HG03064 (cell line): ENCODE results near the gene CAMTA1.

Experiments
- ATAC-seq: cut with Tn5 transposase; IDR thresholded peaks from one replicate; pipeline ENCODE4 v1.9.1; 2021; ENCODE audit warnings: low read depth; ENCODE audit not compliant: unreplicated experiment

CAMTA1 gene

DNA sequence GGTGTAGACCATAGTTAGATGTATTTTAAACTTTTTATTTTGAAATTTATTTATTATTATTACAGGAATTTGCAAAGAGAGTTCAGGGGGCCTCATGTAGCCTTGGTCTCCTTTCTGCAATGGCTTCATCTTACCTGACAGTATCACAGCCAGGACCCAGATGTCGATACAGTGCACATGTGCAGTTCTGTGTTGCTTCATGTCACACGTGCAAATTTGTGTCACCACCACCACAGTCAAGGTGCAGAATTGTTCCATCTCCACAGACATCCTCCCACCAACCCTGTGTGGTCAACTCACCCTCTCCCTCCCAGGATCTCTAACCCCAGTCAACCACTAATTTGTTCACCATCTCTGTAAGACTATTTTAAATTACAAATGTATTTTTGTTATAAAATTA is 184.5 kb downstream of the CAMTA1 start:
- no peak for ATAC-seq

DNA sequence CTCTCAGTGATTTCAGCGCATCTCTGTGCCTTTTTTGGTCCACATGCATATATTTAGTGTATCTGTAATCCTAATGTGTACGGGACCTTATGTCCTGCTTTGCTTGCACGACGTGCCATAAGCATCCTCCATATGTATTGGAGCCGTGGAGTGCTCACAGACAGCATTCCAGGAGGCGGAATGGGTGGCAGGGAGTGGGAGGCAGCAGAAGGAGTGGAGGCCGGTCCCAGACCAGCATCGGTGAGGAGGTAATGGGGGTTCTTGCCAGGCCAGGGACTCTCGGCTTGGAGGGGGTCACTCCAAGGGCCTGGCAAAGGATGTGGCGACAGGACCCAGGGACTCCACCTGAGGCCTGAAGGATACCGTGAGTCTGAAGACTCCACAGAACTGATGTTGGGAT is 185.0 kb downstream of the CAMTA1 start:
- ATAC-seq = no peak

DNA sequence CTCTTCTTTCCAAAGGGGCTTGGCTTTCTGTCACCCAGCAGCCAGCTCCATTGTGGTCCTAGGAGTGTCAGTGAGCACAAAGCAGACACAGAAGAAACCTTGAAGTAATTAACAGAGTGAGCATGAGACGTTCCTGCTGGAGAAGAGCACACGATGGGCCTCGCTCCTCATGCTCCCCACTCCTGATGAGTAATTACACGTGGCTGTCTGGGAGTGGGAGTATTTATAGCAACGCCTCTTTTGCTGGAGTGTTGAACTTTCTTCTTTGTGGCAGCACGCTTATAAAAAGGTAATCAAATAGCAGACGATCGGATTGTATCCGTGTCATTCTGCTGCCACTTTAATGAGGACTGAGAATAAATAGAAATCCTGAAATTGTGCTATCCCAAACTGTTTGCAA is 185.8 kb downstream of the CAMTA1 start:
- ATAC-seq = no peak

DNA sequence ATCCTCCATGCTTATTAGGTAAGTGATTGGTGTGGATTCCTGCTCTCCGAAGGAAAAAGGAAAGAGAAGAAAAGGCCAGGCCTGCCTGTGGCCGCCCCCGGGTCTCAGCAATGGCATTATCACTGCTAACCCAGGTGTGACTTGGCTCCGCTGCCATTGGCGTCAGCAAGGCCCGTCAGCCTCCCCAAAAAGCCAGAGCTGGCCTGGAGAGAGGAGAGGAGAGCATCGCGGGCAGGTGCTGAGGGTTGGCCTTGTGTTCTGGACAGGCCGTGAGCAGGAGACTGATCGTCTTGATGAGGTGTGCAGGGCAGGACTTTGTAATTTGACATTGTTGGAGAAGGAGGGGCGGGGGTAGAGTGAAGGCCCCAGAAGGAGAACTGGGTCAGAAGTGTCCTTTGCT is 186.4 kb downstream of the CAMTA1 start:
- ATAC-seq = no peak

DNA sequence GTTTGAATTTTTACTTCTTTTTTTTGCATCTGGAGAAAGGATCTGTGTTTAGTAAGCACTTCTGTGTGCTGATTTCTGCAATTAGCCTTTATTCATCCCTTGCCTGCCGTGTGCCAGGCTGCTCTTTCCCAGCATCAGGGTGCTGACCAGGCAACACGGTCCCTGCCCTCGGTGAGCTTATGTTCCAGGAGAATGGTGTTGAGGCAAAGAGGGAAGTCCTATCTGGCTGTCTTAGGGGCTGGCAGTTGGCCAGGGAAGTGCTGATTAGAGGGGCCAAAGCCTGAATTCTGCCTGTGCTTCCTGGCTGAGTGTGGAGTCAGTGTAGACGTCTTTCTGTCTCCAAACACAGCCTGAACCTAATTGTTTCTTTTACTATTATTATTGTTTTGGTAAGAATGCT is 187.1 kb downstream of the CAMTA1 start:
- no peak for ATAC-seq

DNA sequence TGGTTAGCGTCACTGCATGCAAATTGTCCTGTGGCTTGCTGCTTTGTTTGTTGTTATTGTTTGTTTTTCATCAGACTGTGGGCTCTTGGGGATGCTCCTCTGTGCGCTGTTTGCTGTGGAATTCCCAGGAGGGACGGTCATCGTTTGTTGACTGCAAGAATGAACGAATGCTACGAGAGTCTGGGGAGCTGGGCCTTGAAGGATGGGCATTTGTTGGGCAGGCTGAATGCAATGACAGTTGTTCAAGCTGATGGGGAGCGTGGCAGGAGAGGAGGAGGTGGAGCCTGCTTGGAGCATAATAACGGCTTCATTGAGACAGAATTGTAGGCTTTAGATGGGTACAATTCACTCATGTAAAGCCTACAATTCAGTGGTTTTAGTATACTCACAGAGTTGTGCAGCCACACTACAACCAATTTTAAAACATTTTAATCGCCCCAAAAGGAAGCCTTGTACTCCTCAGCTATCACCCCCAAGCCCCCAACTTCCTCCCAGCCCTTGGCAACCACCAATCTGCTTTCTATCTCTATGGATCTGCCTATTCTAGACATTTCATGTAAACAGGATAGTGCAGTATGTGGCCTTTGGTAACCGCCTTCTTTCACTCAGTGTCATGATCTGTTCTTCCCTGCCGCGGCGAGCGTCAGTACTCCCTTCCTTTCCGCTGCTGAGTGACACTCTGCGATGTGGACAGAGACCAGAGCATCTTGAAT is 190.2 kb downstream of the CAMTA1 start:
- ATAC-seq = no peak

DNA sequence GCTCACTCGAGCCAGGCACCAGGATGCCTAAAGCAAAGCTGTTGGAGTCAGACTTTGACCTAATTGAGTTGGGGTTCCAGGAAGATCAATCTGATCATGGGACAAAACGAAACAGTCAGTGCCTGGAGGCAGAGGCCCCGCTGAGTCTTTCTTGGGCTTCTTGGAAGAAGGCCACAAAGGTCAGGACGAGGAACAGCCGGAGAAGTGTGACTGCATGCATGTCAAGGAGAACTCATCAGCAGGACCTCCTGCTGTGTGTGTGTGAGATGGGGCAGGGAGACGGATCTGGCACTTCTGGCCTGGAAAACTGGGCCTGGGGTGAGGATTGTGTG is 190.8 kb downstream of the CAMTA1 start:
- no peak for ATAC-seq

DNA sequence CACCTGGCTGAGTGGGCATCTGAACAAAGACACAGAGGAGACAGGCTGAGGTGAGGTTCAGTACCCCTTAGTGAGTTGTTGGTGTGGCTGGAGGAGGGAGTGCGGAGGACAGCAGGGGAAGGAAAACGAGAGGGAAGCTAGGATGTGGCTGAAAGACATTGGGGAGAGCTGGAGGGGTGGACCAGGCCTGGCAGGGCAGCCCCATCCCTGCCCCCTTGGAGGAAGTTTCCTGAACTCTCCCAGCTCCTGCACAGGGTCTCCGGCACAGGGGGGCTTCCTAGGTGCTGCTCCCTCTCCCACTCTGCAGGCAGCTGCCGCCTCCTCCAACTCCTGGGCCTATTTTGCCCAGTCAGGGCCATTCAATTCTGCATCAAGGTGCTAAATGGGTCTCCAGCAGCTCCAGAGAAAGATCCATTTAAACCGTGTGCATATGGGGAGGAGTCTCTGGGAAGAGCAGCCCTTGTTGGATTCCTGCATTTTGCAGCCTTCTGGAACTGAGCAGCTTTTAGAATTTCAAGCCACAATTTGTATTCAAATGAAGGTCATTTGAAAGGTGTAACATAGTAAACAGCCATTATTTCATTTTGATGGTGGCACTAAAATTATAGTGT is 193.9 kb downstream of the CAMTA1 start:
- no peak for ATAC-seq

DNA sequence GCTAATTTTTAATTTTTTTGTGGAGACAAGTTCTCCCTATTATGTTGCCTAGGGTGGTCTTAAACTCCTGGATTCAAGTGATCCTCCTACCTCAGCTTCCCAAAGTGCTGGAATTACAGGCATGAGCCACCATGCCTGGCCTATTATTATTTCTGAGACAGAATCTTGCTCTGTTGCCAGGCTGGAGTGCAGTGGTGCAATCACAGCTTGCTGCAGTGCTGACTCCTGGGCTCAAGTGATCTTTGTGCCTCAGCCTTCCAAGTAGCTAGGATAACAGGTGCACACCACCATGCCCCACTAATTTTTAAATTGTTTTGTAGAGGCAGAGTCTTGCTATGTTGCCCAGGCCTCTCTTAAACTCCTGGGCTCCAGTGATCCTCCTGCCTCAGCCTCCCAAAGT is 196.3 kb downstream of the CAMTA1 start:
- no peak for ATAC-seq

DNA sequence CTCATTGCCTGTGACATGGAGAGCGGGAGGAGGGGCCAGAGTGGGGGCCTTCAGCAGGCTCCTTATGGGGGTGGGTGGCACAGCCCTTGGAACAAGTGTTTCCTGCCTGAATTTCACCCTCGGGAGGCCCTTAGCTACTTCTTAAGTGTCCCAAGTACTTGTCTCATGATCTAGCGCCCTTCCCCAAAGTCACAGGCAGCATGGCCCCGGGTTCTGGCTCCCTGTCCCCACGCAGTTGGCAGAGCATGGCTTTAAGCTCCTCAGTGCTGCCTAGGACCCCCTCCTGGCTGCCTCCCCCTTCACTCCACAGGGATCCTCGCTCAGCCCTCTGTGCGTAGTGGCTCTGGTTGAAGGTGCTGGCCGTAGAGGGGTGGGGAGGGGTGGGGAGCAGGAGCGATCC is 197.2 kb downstream of the CAMTA1 start:
- no peak for ATAC-seq

DNA sequence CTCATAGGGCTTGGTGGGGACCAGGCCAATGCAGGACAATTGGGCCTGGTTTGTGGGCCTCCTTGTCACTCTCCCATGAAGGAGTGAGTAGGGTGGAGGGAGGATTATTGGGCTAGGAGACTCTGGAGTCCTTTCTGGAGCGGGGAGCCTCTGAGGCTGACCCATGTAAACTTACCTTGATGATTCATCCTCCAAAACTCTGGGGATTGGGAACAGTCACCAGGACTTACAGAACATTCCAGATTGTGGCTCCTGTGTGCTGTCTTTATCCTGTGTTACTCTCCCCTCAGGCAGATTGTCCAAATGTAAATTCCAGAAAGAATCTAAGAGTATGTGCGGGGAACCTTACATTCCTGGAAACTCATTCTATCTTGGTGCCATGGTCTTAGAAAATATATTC is 197.6 kb downstream of the CAMTA1 start:
- no peak for ATAC-seq

DNA sequence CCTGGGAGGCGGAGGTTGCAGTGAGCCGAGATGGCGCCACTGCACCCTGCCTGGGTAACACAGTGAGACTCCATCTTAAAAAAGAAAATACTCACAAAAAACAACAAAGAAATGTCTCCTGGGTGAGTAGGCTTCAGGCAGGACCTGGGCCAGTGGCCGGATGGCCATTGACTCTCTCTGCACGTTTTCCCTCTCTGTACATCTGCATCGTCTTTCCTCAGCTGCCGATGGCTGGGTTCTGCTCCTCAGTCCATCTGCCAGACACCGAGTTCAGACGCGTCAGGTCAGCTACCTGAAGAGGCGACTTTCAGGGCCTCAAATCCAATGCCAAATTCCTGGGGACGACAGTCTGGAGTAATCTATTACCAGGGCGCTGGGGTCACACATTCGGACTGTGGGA is 199.3 kb downstream of the CAMTA1 start:
- ATAC-seq = no peak

DNA sequence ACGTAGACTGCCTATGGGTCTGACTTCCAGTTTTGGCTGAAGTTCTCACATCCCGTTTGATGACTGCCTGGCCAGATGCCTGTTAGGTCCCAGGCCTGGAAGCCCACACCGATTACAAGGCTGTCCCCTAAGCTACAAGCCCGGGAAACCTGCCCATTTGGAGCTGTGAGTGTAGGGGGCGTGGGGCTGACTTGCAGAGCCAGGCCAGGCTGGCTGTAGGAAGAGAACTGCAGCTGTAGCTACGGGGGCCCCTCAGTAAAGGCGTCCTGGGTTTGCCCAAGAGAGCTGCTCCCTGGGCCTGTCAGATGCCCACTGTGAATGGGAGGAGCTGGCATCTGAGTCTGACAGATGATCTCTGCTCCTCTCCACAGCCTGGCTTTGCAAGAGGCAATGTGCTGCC is 199.7 kb downstream of the CAMTA1 start:
- ATAC-seq = no peak

DNA sequence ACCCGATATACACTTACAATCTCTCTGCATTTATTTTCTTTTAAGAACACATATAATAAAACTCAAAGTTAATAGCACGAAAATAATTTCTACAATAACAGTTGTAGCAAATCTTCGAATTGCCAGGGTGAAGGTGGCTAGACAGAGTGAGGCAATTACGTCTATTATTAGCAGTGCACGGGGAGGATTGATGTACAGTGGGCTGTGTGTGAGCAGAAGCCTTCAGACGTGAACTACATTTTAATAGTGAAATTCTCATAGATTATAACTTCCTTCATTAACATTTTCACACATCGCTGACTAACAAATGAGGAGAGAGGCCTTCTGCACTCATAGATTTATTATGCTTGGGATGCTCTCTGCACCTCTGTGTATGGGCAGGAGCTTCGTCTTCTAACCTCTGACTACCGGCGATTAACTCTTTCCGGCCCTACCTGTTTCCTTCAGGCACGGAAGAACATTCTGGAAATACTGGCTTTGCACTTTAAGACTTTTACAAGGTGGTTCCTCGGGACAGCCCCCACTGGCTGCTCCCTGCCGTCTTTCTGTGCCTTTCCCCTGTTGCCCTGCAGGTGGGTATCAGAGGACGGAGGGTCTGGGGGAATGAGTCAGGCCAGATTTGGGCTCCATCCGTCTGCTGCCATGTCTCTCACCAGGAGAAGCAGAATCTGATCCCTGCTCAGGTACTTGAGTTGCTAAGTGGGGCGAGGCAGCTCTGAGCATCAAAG is 200.5 kb downstream of the CAMTA1 start:
- ATAC-seq = no peak

DNA sequence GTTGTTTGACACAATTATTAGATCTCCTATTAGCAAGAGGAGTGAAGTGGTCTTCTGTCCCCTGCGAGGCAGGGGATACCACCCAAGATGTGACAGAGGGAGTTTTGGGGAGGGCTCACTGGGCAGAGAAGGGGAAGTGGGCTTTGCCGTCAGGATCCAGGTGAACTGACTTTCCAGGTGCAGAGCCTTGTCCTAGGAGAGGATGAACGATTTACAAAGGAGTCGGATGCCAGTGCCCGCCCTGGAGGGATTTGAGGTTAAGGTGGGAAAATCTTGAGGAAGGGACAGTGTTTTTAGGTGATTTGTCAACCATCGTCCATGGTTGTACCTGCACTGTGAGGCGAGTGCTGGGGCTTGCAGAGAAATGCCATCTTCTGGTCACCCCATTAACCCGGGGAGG is 201.0 kb downstream of the CAMTA1 start:
- ATAC-seq = no peak

DNA sequence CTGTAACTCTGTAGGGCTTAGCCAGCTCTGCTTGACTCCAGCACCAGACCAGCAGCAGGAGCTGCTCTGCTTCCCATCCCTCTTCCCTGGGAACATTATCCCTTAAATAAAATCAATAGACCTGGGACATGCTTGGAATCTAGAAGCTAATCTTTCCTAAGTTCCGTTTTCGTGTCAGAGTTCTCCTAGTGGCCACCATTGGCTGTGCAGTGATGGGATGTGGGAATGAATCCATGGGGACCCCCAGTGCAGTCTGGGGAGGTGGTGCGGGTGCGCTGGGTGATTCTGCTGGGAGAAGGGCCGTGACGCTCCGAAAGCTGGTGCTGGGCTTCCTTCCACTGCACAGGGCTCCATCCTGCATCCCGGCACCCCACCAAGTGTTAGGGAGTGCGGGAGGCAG is 202.7 kb downstream of the CAMTA1 start:
- no peak for ATAC-seq

DNA sequence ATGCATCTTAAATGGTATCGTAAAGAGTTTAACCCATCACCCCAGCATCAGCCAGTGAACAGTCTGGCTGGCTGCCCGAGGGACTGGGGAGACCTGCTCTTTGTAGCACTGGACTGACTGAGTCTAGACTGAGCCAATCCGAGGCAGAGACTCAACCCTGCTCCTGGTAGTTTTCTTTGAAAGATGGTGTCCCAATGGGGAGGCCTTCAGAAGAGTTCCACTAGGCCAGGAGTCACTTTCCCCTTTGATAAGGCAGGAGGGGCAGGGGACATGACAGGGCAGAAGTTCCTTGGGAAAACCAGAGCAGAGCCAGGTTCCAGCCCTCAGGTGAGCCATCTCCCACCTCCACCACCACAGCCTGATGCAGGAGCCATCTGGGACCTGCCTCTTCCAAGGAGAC is 203.5 kb downstream of the CAMTA1 start:
- ATAC-seq = no peak

DNA sequence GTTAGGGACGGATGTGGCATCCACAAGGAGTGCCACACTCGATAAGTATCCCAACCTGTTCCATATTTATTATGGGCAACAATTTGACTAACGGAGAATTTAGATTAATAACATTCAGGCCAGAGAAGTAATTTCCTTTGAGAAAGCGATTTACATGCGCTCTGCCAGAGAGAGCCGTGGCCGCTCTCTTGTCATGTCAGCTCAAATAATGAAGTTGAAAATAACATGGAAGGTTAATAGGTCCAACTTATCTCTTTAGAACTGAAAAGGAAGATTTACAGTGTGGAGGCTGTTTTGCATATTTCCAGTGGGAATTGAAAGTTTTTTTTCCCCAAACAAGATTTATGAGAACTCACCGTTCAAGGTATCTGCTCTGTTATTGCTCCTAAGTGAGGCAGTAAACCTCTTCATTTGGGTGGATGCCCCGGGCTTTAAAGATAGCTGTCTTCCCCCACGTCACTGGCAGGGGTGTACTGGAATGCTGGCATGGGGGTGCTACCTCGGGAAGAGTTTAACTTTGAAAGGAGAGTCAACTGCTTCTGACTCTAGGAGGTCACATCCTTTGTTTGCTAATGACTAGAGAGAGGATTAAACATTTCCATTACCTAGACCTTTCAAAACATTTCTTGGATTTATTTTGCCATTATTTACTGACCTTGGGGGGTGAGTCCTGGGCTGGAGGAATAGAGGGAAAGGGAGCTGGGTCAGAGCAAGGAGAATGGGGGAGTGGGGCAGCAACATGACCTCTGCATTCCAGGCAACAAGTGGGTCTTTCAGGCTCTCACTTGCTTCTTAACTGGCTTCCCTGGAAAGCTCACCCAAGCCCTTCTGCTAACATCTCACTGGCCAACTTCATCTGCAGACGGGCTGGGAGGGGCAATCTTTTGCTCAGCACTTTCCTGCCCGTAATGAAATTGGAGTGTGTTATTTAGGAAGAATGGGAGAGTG is 204.2 kb downstream of the CAMTA1 start:
- ATAC-seq = no peak

DNA sequence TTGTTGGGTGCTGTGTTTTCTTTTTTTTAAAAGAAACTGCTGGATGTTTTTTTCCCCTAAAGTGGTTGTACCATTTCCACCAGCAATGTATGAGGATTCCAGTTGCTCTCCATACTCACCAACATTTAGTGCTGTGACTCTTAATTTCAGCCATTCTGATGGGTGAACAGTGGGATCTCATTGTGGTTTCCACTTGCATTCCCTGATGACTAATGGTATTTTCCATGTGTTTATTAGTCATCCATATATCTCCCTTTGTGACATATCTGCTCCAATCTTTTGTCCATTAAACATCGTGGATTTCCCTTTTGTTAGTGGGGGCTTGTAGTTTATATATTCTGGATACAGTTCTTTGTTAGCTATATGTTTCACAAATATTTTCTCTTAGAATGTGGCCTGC is 206.0 kb downstream of the CAMTA1 start:
- ATAC-seq = no peak

DNA sequence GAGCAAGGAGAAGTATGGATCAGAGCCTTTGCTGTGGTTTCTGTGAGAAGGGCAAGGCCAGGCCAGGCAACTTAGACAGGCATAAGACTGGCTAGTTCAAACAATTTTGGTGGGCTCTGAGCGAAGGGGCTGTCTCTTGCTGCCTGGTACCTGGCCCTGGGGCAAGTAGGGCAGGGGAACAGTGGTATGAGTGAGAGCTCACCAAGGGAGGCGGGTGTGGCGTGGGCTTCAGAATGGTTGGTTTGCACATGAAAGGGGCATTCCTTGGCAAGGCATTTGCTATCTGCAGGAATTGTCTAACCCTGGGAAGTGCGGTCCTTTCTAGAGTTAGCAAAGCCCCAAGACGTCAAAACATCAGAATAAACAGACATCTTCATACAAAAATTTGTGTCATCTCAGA is 210.5 kb downstream of the CAMTA1 start:
- ATAC-seq = no peak

DNA sequence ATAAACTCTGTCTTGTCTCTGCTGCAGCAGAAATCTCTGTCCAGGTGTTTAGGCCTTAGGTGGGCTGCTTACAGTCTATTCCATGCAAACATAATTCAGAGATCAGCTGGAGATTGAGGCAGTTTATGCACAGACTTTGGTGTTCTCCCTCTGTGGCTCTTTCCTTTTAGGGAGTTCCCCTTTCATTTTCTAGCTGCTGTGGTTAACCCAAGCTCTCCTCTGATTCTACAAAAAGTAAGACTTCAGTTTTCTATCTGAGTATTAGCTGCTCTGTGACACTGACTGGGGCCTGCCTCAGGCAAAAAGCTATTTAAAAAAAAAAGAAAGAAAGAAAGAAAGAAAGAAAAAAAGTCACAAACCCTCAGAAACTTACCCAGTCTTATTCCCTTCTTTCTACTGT is 211.1 kb downstream of the CAMTA1 start:
- no peak for ATAC-seq
